Keratinocyte (primary cell): ENCODE results near the gene APPL2. TPM values are rescaled to one million over a fixed set of nuclear protein-coding genes. Genes with fewer than 3 reads are reported as not detected.

Experiments
- DNase-seq: peaks from one replicate; pipeline ENCODE4 v3.0.0-alpha.2; 2011; ENCODE audit warnings: low read depth, missing footprints, low spot score
- FAIRE-seq: peaks from 2 replicates; lab custom pipeline; 2011; peaks lifted over from hg19 to GRCh38; lab: Jason Lieb, UNC
- H2AFZ ChIP-seq: 2 replicates; pipeline ENCODE4 v1.6.0; 2012; ENCODE audit warnings: low read length, control low read depth, inconsistent platforms; ENCODE audit not compliant: control insufficient read depth
- H3K27ac ChIP-seq: 2 replicates; pipeline ENCODE4 v1.5.1; 2011; ENCODE audit warnings: low read length; ENCODE audit not compliant: control insufficient read depth, insufficient read depth
- H3K27me3 ChIP-seq: 3 replicates; pipeline ENCODE4 v1.6.0; 2011; ENCODE audit warnings: low read length; ENCODE audit not compliant: control insufficient read depth, insufficient read depth; ENCODE audit errors: extremely low read depth
- H3K36me3 ChIP-seq, 2 experiments: 2 replicates in 1 of 2; 3 replicates in 1 of 2; pipeline ENCODE4 v1.5.1; 2011; ENCODE audit warnings: low read length in 2 of 2, mild to moderate bottlenecking in 1 of 2; ENCODE audit not compliant: control insufficient read depth in 2 of 2, insufficient read depth in 2 of 2; ENCODE audit errors: extremely low read depth in 1 of 2
- H3K4me1 ChIP-seq: 3 replicates; pipeline ENCODE4 v1.5.1; 2011; ENCODE audit warnings: low read length; ENCODE audit not compliant: control insufficient read depth, insufficient read depth; ENCODE audit errors: extremely low read depth
- H3K4me2 ChIP-seq: 3 replicates; pipeline ENCODE4 v1.6.0; 2011; ENCODE audit warnings: low read depth, low read length; ENCODE audit not compliant: control insufficient read depth, insufficient read depth; ENCODE audit errors: extremely low read depth
- H3K4me3 ChIP-seq, 3 experiments: fragments of 200-600 bp in 1 of 3; sonication (generic) in 1 of 3; 2 replicates in 2 of 3; 3 replicates in 1 of 3; pipeline ENCODE4 v1.5.1; 2011 to 2016; ENCODE audit warnings: low read length in 3 of 3, mild to moderate bottlenecking in 3 of 3, control low read depth in 2 of 3, inconsistent platforms in 1 of 3, low read depth in 1 of 3, mixed read lengths in 1 of 3, mixed run types in 1 of 3, moderate library complexity in 1 of 3; ENCODE audit not compliant: control insufficient read depth in 2 of 3, insufficient read depth in 2 of 3; ENCODE audit errors: extremely low read depth in 1 of 3
- H3K79me2 ChIP-seq: 2 replicates; pipeline ENCODE4 v1.6.0; 2012; ENCODE audit warnings: low read length; ENCODE audit not compliant: control insufficient read depth, insufficient read depth
- H3K9ac ChIP-seq: 3 replicates; pipeline ENCODE4 v1.6.0; 2011; ENCODE audit warnings: low read length; ENCODE audit not compliant: control insufficient read depth, insufficient read depth; ENCODE audit errors: extremely low read depth
- H3K9me1 ChIP-seq: 3 replicates; pipeline ENCODE4 v1.6.0; 2011; ENCODE audit warnings: low read length; ENCODE audit not compliant: control insufficient read depth, insufficient read depth; ENCODE audit errors: extremely low read depth
- H3K9me3 ChIP-seq: 2 replicates; pipeline ENCODE4 v1.5.1; 2012; ENCODE audit warnings: low read depth, low read length; ENCODE audit not compliant: control insufficient read depth
- H4K20me1 ChIP-seq: 3 replicates; pipeline ENCODE4 v1.6.0; 2011; ENCODE audit warnings: low read length; ENCODE audit not compliant: control insufficient read depth, insufficient read depth; ENCODE audit errors: extremely low read depth
- EZH2 ChIP-seq: IDR thresholded peaks from one replicate; pipeline ENCODE4 v1.6.1; 2012; ENCODE audit warnings: inconsistent platforms, mild to moderate bottlenecking, low read length, moderate library complexity
- dilution Hi-C: fragments of 300-500 bp; cut with MboI; formaldehyde crosslinking; loops from one replicate; pipeline ENCODE4 v1.7.0; 2020; ENCODE audit warnings: low sequenced_read_pairs; ENCODE audit not compliant: extremely low pct_ligation_motif_present
- polyA plus RNA-seq, 5 experiments: library from polyadenylated mRNA; depleted of rRNA in 3 of 5; stranded (reverse) in 3 of 5; stranded (forward) in 1 of 5; unstranded in 1 of 5; fragments of >200 nt; gene quantifications; 1 replicate in 1 of 5; 2 replicates in 3 of 5; 3 replicates in 1 of 5; pipeline versions ENCODE4 v1.2.1 to v1.2.3, GENCODE V29; 2011 to 2012; ENCODE audit warnings: missing spikeins in 2 of 5, low read depth in 1 of 5, low replicate concordance in 1 of 5
- TF ChIP-seq, protein P1 (sequence below), 3 experiments: IDR thresholded peaks in 1 of 3; conservative IDR thresholded peaks in 1 of 3; optimal IDR thresholded peaks in 1 of 3; 2 replicates in 2 of 3; 3 replicates in 1 of 3; pipeline versions ENCODE3 to v1.5.1; 2011; ENCODE audit warnings: low read length in 3 of 3, mild to moderate bottlenecking in 3 of 3, moderate library complexity in 2 of 3, control low read depth in 1 of 3, inconsistent platforms in 1 of 3; ENCODE audit not compliant: insufficient read depth in 2 of 3; ENCODE audit errors: extremely low read depth in 1 of 3

APPL2 gene
- polyA plus RNA-seq, 1 donor (not counting 4 experiments of a cell fraction or from before 2014, with no cell fraction given): 26.1 TPM

DNA sequence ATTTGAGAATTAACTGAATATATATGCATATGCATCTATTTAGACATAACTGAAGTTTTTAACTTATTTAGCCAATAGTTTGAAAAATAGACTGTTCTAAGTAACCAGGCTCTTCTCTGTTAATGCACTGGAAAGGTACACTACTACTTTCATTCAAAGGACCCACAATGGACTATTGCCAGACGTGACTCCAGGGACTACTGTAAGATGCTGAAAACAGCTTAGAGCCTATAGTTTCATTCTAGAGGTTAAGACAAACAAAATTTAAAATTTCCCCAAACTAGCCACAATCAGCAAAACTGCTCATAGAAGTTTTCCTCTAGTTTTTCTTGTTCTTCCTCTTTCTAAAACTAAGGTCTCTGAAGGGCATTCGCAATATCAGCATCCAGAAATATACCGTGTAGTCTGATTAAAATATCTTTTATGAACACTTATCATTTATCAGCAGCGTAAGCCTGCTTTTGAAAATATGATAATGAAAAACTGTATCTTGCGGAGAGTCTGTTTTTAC, 10.4 kb downstream of the APPL2 start:
- TF ChIP-seq, protein P1, sequence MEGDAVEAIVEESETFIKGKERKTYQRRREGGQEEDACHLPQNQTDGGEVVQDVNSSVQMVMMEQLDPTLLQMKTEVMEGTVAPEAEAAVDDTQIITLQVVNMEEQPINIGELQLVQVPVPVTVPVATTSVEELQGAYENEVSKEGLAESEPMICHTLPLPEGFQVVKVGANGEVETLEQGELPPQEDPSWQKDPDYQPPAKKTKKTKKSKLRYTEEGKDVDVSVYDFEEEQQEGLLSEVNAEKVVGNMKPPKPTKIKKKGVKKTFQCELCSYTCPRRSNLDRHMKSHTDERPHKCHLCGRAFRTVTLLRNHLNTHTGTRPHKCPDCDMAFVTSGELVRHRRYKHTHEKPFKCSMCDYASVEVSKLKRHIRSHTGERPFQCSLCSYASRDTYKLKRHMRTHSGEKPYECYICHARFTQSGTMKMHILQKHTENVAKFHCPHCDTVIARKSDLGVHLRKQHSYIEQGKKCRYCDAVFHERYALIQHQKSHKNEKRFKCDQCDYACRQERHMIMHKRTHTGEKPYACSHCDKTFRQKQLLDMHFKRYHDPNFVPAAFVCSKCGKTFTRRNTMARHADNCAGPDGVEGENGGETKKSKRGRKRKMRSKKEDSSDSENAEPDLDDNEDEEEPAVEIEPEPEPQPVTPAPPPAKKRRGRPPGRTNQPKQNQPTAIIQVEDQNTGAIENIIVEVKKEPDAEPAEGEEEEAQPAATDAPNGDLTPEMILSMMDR (optimal IDR thresholded peaks at IDR 0.05 in 1 of 3, IDR thresholded peaks at IDR 0.05 in 1 of 3, conservative IDR thresholded peaks at IDR 0.05 in 1 of 3; ENCODE audit: extremely low read depth in 1 of 3, insufficient read depth in 2 of 3, low read length in 3 of 3): no peak
- TF ChIP-seq EZH2: no peak
- Histone ChIP-seq H3K4me1 (peaks cover 5% of the 10 kb centered on the region), H3K9ac (no peak overlapping the region), H3K27me3 (no peaks in the 10 kb centered on the region), H3K27ac (no peak overlapping the region), H3K4me3 (no peak overlapping the region), H3K9me3 (no peaks in the 10 kb centered on the region), H2AFZ (no peak overlapping the region), H3K9me1 (peaks cover 2% of the 10 kb centered on the region), H3K4me2 (no peak overlapping the region), H4K20me1 (no peaks in the 10 kb centered on the region), H3K36me3 (peaks cover 10 to 28% of the 10 kb centered on the region in 2 experiments), H3K79me2 (peaks cover under 1% of the 10 kb centered on the region)
- DNase-seq (no peak), FAIRE-seq (no peak)
- dilution Hi-C loops: no loop called here

DNA sequence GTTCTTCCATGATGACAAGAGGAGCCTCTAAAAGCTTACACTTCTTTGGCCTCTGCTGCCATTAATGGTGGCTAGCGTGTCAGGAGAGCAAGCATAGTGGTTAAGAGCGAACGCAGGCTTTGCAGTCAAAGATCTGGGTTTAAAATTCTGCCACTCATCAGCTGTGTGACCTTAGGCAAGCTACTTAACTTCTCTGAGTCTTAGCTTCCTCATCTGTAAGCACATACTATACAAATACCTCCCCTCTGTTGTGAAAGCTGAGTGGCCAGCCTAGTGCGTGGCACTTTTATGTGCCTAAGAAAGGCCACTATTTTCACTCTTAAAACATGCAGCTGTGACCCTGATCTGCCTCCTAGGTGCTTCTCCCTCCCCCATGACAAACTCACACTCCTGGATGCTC, 11.6 kb downstream of the APPL2 start:
- Histone ChIP-seq H3K9me1 (peaks cover 2% of the 10 kb centered on the region), H3K9me3 (no peaks in the 10 kb centered on the region), H3K4me3 (no peak overlapping the region), H2AFZ (no peak overlapping the region), H4K20me1 (peaks cover 3% of the 10 kb centered on the region), H3K79me2 (no peaks in the 10 kb centered on the region), H3K36me3 (peaks cover 11 to 28% of the 10 kb centered on the region in 2 experiments), H3K9ac (no peak overlapping the region), H3K27me3 (no peaks in the 10 kb centered on the region), H3K4me1 (peaks cover 5% of the 10 kb centered on the region), H3K27ac (no peak overlapping the region), H3K4me2 (no peak overlapping the region)
- DNase-seq (no peak), FAIRE-seq (no peak)
- TF ChIP-seq, protein P1 (optimal IDR thresholded peaks at IDR 0.05 in 1 of 3, IDR thresholded peaks at IDR 0.05 in 1 of 3, conservative IDR thresholded peaks at IDR 0.05 in 1 of 3; ENCODE audit: extremely low read depth in 1 of 3, insufficient read depth in 2 of 3, low read length in 3 of 3): no peak
- TF ChIP-seq EZH2: no peak
- dilution Hi-C loops: no loop called here
